Measurements from ENCODE around the gene JAK3. TPM values are rescaled to one million over a fixed set of nuclear protein-coding genes. Genes with fewer than 3 reads are reported as not detected.

The JAK3 gene
- total and polyA plus RNA-seq, 10 of the 15 experiments (the other 5 are each of a cell fraction or from before 2014, with no cell fraction given): 7.8 to 67.9 (median 33.3) TPM

DNA sequence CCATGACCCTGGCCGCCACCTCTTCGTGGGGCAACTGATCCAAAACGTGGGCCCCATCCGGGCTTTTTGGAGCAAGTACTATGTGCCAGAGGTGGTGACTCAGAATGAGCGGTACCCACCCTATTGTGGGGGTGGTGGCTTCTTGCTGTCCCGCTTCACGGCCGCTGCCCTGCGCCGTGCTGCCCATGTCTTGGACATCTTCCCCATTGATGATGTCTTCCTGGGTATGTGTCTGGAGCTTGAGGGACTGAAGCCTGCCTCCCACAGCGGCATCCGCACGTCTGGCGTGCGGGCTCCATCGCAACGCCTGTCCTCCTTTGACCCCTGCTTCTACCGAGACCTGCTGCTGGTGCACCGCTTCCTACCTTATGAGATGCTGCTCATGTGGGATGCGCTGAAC lies 36.1 kb downstream of the JAK3 start (continued):
- no peak for TF ChIP-seq CUX1 (IDR thresholded peaks at IDR 0.05; ENCODE audit: insufficient replicate concordance, low read depth, low read length)
- TF ChIP-seq EZH2 (IDR thresholded peaks at IDR 0.05; ENCODE audit: borderline replicate concordance, control insufficient read depth, low read depth, low read length): no peak
- no peak for TF ChIP-seq ELK1 (IDR thresholded peaks at IDR 0.05; ENCODE audit: low read depth, low read length)
- TF ChIP-seq STAT1 (conservative IDR thresholded peaks at IDR 0.05): no peak
- no peak for TF ChIP-seq LARP7 (IDR thresholded peaks at IDR 0.05)
- no peak for TF ChIP-seq ZNF217 (IDR thresholded peaks at IDR 0.05)

GRCh38 chr19:17811103-17811502 lies 36.7 kb downstream of the JAK3 start:
- H3K4me1 ChIP-seq (ENCODE audit: control insufficient read depth, insufficient read depth, low read length): no peaks in the 10 kb centered on the region
- no peak overlapping the region for H3K9ac ChIP-seq (ENCODE audit: control insufficient read depth, insufficient read depth, low read length)
- H2AFZ ChIP-seq (ENCODE audit: control insufficient read depth, low read depth, low read length): no peak overlapping the region
- H3K4me2 ChIP-seq (ENCODE audit: control insufficient read depth, insufficient read depth): no peak overlapping the region
- TF ChIP-seq NRF1 (conservative IDR thresholded peaks at IDR 0.05; ENCODE audit: low read depth, low read length) (no peak), ZNF207 (IDR thresholded peaks at IDR 0.05; ENCODE audit: borderline replicate concordance) (no peak)
- no peaks in the 10 kb centered on the region for H4K20me1 ChIP-seq (ENCODE audit: control insufficient read depth, insufficient read depth)
- H3K27ac ChIP-seq (ENCODE audit: control insufficient read depth, insufficient read depth): no peak overlapping the region
- no TSS peak for BruUV-seq (replicated peaks)
- FAIRE-seq: no peak
- DNase-seq (ENCODE audit: low read depth, low spot score): no peak
- H3K9me3 ChIP-seq (replicated peaks; ENCODE audit: control insufficient read depth, insufficient read depth, low read length): no peaks in the 10 kb centered on the region
- WGBS (ENCODE audit: insufficient coverage, insufficient replicate concordance, low lambda C conversion rate, missing lambda C conversion rate): 61% methylated on average over 2 of the region's 2 CpGs
- no peaks in the 10 kb centered on the region for H3K36me3 ChIP-seq (ENCODE audit: control insufficient read depth in 2 of 2, insufficient read depth in 2 of 2, low read length in 1 of 2)
- no peak overlapping the region for H3K4me3 ChIP-seq
- RAD21 ChIA-PET (ENCODE audit: unreplicated experiment): no interaction called here
- H3K27me3 ChIP-seq (replicated peaks in 1 of 2; ENCODE audit: control insufficient read depth in 2 of 2, insufficient read depth in 2 of 2, low read length in 1 of 2): peaks cover 4% of the 10 kb centered on the region in 2 experiments; a peak in 3 of 4 replicates
- intact Hi-C loops (cut with micrococcal nuclease; ENCODE audit: unreplicated experiment): no loop called here
- SMC1A ChIA-PET (ENCODE audit: uncharacterized antibody, unreplicated experiment): no interaction called here
- in situ Hi-C loops (cut with MboI): no loop called here
- POLR2A ChIA-PET: no interaction called here
- ATAC-seq: no peak
- CTCF ChIA-PET: no interaction called here
- H3K79me2 ChIP-seq (ENCODE audit: control insufficient read depth, insufficient read depth, low read length): no peaks in the 10 kb centered on the region

Data from GM12878 (cell line).